ENCODE results near the gene B4GALT5. TPM values are rescaled to one million over a fixed set of nuclear protein-coding genes. Genes with fewer than 3 reads are reported as not detected.
"Not testable (repeated sequence)": the region's sequence is repeated elsewhere in the genome, so short reads cannot be mapped to it uniquely, and the experiment has no call there.

The B4GALT5 gene
- total and polyA plus RNA-seq, 2 donors (not counting 1 experiment from before 2014, with no cell fraction given) = 21.0 to 28.0 TPM

DNA sequence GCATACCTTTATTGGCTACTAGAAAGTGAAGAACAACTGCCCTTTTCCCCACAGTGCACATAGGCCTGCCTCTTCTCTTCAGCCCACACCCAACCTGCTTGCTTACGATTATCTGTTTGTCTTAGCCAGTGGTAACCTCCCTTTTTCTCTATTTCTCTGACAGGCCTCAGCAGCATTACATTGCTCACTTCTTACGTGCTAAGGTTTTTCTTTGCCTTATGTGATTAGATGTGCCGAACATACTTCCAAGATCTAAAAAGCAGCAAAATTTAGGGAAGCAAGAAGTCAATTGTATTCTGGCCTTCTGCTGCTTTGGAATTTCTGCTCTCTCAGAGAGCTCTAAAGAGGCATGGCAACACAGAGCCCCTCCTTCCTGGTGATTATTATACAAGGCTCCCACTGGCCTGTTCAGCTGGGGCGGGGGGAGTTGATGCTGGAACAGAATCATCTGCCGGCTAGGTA, 7.0 kb downstream of the B4GALT5 start:
- H2AFZ ChIP-seq (ENCODE audit: low read length) = no peak overlapping the region
- H3K36me3 ChIP-seq (ENCODE audit: control insufficient read depth, insufficient read depth, low read length) = no peaks in the 10 kb centered on the region
- no peak for DNase-seq (ENCODE audit: low read depth in 2 of 2)
- H3K4me3 ChIP-seq (replicated peaks in 1 of 4; ENCODE audit: control extremely low read depth in 1 of 4, insufficient read depth in 1 of 4, low read depth in 3 of 4, low read length in 4 of 4) = no peak overlapping the region
- H3K9ac ChIP-seq (ENCODE audit: insufficient read depth, low read length) = no peak overlapping the region
- no peaks in the 10 kb centered on the region for H3K9me3 ChIP-seq (ENCODE audit: control insufficient read depth, insufficient read depth, low read depth, low read length)
- H3K79me2 ChIP-seq (ENCODE audit: control insufficient read depth, insufficient read depth, low read length) = peaks cover 40% of the 10 kb centered on the region
- no peak overlapping the region for H3K4me2 ChIP-seq (ENCODE audit: extremely low read depth, insufficient read depth, low read length)
- TF ChIP-seq, protein P1, sequence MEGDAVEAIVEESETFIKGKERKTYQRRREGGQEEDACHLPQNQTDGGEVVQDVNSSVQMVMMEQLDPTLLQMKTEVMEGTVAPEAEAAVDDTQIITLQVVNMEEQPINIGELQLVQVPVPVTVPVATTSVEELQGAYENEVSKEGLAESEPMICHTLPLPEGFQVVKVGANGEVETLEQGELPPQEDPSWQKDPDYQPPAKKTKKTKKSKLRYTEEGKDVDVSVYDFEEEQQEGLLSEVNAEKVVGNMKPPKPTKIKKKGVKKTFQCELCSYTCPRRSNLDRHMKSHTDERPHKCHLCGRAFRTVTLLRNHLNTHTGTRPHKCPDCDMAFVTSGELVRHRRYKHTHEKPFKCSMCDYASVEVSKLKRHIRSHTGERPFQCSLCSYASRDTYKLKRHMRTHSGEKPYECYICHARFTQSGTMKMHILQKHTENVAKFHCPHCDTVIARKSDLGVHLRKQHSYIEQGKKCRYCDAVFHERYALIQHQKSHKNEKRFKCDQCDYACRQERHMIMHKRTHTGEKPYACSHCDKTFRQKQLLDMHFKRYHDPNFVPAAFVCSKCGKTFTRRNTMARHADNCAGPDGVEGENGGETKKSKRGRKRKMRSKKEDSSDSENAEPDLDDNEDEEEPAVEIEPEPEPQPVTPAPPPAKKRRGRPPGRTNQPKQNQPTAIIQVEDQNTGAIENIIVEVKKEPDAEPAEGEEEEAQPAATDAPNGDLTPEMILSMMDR (conservative IDR thresholded peaks at IDR 0.05 in 1 of 2, IDR thresholded peaks at IDR 0.05 in 1 of 2; ENCODE audit: low read depth in 1 of 2, low read length in 2 of 2) = no peak
- TF ChIP-seq EZH2 (IDR thresholded peaks at IDR 0.05; ENCODE audit: low read length, missing control alignments) = no peak
- H3K4me1 ChIP-seq (ENCODE audit: control insufficient read depth, extremely low read depth, insufficient read depth, low read length) = no peaks in the 10 kb centered on the region
- no peak overlapping the region for H3K27ac ChIP-seq (ENCODE audit: insufficient read depth, low read length)
- H4K20me1 ChIP-seq (ENCODE audit: control insufficient read depth, extremely low read depth, insufficient read depth, low read length) = no peaks in the 10 kb centered on the region
- no peaks in the 10 kb centered on the region for H3K27me3 ChIP-seq (ENCODE audit: control insufficient read depth, insufficient read depth, low read length)

DNA sequence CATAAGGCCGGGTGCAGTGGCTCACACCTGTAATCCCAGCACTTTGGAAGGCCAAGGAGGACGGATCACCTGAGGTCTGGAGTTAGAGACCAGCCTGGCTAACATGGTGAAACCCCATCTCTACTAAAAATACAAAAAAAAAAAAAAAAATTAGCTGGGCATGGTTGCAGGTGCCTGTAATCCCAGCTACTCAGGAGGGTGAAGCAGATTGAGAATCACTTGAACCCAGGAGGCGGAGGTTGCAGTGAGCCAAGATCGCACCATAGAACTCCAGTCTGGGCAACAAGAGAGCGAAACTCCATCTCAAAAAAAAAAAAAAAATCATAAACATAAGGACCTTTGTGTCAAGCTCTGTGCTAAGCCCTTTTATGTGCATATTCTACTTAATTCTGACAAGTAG, 7.8 kb downstream of the B4GALT5 start:
- not testable (repeated sequence) for H3K27ac ChIP-seq (ENCODE audit: insufficient read depth, low read length); H3K9ac ChIP-seq (ENCODE audit: insufficient read depth, low read length); H3K36me3 ChIP-seq (ENCODE audit: control insufficient read depth, insufficient read depth, low read length); H2AFZ ChIP-seq (ENCODE audit: low read length); H3K4me2 ChIP-seq (ENCODE audit: extremely low read depth, insufficient read depth, low read length); H3K4me1 ChIP-seq (ENCODE audit: control insufficient read depth, extremely low read depth, insufficient read depth, low read length); H3K27me3 ChIP-seq (ENCODE audit: control insufficient read depth, insufficient read depth, low read length); H3K4me3 ChIP-seq (replicated peaks in 1 of 4; ENCODE audit: control extremely low read depth in 1 of 4, insufficient read depth in 1 of 4, low read depth in 3 of 4, low read length in 4 of 4); H3K9me3 ChIP-seq (ENCODE audit: control insufficient read depth, insufficient read depth, low read depth, low read length); DNase-seq (ENCODE audit: low read depth in 2 of 2); H4K20me1 ChIP-seq (ENCODE audit: control insufficient read depth, extremely low read depth, insufficient read depth, low read length)
- H3K79me2 ChIP-seq (ENCODE audit: control insufficient read depth, insufficient read depth, low read length) = peaks cover 38% of the 10 kb centered on the region

DNA sequence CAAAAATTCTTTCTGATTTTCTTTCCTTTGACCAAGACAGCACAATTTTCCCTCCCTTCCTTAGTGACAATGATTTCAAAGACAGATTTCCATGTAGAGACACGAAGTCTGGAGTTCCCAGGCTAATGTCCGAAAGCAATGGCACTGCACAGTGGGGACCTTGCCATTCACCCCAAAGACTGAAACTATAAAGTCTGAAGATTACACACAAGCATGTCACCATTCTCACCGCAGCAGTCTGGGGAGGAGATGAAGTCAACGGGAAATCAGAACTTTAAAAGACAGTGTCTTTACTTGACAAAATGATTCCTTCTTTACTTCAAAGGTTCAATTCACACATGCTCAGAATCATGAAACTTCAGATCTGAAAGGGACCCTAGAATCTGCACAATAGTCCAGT, 8.3 kb downstream of the B4GALT5 start:
- H4K20me1 ChIP-seq (ENCODE audit: control insufficient read depth, extremely low read depth, insufficient read depth, low read length) = no peaks in the 10 kb centered on the region
- H3K4me2 ChIP-seq (ENCODE audit: extremely low read depth, insufficient read depth, low read length) = no peak overlapping the region
- DNase-seq (ENCODE audit: low read depth in 2 of 2) = no peak
- no peaks in the 10 kb centered on the region for H3K27me3 ChIP-seq (ENCODE audit: control insufficient read depth, insufficient read depth, low read length)
- H3K9me3 ChIP-seq (ENCODE audit: control insufficient read depth, insufficient read depth, low read depth, low read length) = no peaks in the 10 kb centered on the region
- peaks cover 37% of the 10 kb centered on the region for H3K79me2 ChIP-seq (ENCODE audit: control insufficient read depth, insufficient read depth, low read length)
- no peak overlapping the region for H3K9ac ChIP-seq (ENCODE audit: insufficient read depth, low read length)
- no peak overlapping the region for H2AFZ ChIP-seq (ENCODE audit: low read length)
- H3K36me3 ChIP-seq (ENCODE audit: control insufficient read depth, insufficient read depth, low read length) = no peaks in the 10 kb centered on the region
- TF ChIP-seq, protein P1 (conservative IDR thresholded peaks at IDR 0.05 in 1 of 2, IDR thresholded peaks at IDR 0.05 in 1 of 2; ENCODE audit: low read depth in 1 of 2, low read length in 2 of 2) = no peak
- no peak for TF ChIP-seq EZH2 (IDR thresholded peaks at IDR 0.05; ENCODE audit: low read length, missing control alignments)
- H3K27ac ChIP-seq (ENCODE audit: insufficient read depth, low read length) = no peak overlapping the region
- H3K4me3 ChIP-seq (replicated peaks in 1 of 4; ENCODE audit: control extremely low read depth in 1 of 4, insufficient read depth in 1 of 4, low read depth in 3 of 4, low read length in 4 of 4) = no peak overlapping the region
- peaks cover 2% of the 10 kb centered on the region for H3K4me1 ChIP-seq (ENCODE audit: control insufficient read depth, extremely low read depth, insufficient read depth, low read length)

All from fibroblast of lung (primary cell).